ENCODE results near the gene PURA. TPM values are rescaled to one million over a fixed set of nuclear protein-coding genes. Genes with fewer than 3 reads are reported as not detected.
A peak's percentile ranks its signal among the peaks of the same experiment; 100 is the strongest.

The PURA gene
- total and polyA plus RNA-seq, 2 of the 13 experiments (the other 11 are each of a cell fraction or from before 2014, with no cell fraction given), result 2.0 to 5.0 TPM

DNA sequence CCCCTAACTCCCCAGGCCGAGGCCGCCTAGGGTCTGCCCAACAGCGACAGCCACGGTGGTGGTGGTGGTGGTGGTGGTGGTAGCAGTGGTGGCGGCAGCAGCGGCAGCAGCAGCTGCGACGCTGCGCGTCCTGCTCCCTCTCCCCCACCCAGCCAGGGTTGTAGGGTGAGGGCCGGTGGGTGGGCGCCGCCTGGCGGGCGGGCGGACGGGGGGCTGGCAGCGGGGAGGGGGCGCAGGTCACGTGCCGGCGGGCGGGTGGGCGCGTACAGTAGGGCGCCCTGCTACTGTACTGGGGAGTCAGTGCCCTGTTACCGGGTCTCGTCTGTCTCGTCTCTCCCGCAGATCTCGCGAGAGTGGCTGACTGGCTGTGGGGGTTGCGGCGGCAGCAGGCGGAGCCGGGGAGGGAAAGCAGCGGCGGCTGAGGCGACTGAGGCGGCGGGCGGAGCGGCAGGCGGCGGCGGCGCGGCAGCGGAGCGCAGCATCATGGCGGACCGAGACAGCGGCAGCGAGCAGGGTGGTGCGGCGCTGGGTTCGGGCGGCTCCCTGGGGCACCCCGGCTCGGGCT lies at the start of gene PURA (continued):
- no peak for TF ChIP-seq TAF15 (IDR thresholded peaks at IDR 0.05; ENCODE audit: low read depth, low read length, poor library complexity, severe bottlenecking)
- 0 out of 2 replicates have a peak, but pooled peaks have one; percentile 7 for TF ChIP-seq CEBPG (CRISPR knock-in tag; IDR thresholded peaks at IDR 0.05)
- TF ChIP-seq ZNF598 (CRISPR knock-in tag; IDR thresholded peaks at IDR 0.05; ENCODE audit: borderline replicate concordance), result no peak
- TF ChIP-seq ZSCAN31 (CRISPR knock-in tag; IDR thresholded peaks at IDR 0.05; ENCODE audit: low read depth), result peak; percentile 54
- no peak for TF ChIP-seq SMAD3 (CRISPR knock-in tag; IDR thresholded peaks at IDR 0.05)
- peak; percentile 50; the same call in 1 of the 2 replicates for TF ChIP-seq SOX5 (CRISPR knock-in tag; IDR thresholded peaks at IDR 0.05; ENCODE audit: borderline replicate concordance)
- TF ChIP-seq FOSL2 (CRISPR knock-in tag; IDR thresholded peaks at IDR 0.05), result peak; percentile 38; the same call in 1 of the 2 replicates
- TF ChIP-seq, protein P1, sequence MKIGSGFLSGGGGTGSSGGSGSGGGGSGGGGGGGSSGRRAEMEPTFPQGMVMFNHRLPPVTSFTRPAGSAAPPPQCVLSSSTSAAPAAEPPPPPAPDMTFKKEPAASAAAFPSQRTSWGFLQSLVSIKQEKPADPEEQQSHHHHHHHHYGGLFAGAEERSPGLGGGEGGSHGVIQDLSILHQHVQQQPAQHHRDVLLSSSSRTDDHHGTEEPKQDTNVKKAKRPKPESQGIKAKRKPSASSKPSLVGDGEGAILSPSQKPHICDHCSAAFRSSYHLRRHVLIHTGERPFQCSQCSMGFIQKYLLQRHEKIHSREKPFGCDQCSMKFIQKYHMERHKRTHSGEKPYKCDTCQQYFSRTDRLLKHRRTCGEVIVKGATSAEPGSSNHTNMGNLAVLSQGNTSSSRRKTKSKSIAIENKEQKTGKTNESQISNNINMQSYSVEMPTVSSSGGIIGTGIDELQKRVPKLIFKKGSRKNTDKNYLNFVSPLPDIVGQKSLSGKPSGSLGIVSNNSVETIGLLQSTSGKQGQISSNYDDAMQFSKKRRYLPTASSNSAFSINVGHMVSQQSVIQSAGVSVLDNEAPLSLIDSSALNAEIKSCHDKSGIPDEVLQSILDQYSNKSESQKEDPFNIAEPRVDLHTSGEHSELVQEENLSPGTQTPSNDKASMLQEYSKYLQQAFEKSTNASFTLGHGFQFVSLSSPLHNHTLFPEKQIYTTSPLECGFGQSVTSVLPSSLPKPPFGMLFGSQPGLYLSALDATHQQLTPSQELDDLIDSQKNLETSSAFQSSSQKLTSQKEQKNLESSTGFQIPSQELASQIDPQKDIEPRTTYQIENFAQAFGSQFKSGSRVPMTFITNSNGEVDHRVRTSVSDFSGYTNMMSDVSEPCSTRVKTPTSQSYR (CRISPR knock-in tag; IDR thresholded peaks at IDR 0.05; ENCODE audit: borderline replicate concordance), result peak; percentile 98
- no peak for TF ChIP-seq STAT5B (CRISPR knock-in tag; IDR thresholded peaks at IDR 0.05)
- TF ChIP-seq HIVEP1 (CRISPR knock-in tag; IDR thresholded peaks at IDR 0.05), result no peak
- peak; percentile 71; the same call in 1 of the 2 replicates for TF ChIP-seq ARNTL (CRISPR knock-in tag; IDR thresholded peaks at IDR 0.05)
- TF ChIP-seq, protein P2, sequence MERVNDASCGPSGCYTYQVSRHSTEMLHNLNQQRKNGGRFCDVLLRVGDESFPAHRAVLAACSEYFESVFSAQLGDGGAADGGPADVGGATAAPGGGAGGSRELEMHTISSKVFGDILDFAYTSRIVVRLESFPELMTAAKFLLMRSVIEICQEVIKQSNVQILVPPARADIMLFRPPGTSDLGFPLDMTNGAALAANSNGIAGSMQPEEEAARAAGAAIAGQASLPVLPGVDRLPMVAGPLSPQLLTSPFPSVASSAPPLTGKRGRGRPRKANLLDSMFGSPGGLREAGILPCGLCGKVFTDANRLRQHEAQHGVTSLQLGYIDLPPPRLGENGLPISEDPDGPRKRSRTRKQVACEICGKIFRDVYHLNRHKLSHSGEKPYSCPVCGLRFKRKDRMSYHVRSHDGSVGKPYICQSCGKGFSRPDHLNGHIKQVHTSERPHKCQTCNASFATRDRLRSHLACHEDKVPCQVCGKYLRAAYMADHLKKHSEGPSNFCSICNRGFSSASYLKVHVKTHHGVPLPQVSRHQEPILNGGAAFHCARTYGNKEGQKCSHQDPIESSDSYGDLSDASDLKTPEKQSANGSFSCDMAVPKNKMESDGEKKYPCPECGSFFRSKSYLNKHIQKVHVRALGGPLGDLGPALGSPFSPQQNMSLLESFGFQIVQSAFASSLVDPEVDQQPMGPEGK (CRISPR knock-in tag; IDR thresholded peaks at IDR 0.05), result peak; percentile 92
- TF ChIP-seq TAF1 (CRISPR knock-in tag; IDR thresholded peaks at IDR 0.05), result peak; percentile 73
- TF ChIP-seq JUN (CRISPR knock-in tag; IDR thresholded peaks at IDR 0.05), result no peak
- TF ChIP-seq, protein P3, sequence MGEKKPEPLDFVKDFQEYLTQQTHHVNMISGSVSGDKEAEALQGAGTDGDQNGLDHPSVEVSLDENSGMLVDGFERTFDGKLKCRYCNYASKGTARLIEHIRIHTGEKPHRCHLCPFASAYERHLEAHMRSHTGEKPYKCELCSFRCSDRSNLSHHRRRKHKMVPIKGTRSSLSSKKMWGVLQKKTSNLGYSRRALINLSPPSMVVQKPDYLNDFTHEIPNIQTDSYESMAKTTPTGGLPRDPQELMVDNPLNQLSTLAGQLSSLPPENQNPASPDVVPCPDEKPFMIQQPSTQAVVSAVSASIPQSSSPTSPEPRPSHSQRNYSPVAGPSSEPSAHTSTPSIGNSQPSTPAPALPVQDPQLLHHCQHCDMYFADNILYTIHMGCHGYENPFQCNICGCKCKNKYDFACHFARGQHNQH (CRISPR knock-in tag; IDR thresholded peaks at IDR 0.05), result no peak
- peak; percentile 68; the same call in 1 of the 2 replicates for TF ChIP-seq ZBTB7B (CRISPR knock-in tag; IDR thresholded peaks at IDR 0.05)
- TF ChIP-seq, protein P4, sequence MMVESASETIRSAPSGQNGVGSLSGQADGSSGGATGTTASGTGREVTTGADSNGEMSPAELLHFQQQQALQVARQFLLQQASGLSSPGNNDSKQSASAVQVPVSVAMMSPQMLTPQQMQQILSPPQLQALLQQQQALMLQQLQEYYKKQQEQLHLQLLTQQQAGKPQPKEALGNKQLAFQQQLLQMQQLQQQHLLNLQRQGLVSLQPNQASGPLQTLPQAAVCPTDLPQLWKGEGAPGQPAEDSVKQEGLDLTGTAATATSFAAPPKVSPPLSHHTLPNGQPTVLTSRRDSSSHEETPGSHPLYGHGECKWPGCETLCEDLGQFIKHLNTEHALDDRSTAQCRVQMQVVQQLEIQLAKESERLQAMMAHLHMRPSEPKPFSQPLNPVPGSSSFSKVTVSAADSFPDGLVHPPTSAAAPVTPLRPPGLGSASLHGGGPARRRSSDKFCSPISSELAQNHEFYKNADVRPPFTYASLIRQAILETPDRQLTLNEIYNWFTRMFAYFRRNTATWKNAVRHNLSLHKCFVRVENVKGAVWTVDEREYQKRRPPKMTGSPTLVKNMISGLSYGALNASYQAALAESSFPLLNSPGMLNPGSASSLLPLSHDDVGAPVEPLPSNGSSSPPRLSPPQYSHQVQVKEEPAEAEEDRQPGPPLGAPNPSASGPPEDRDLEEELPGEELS (CRISPR knock-in tag; IDR thresholded peaks at IDR 0.05), result 0 out of 2 replicates have a peak, but pooled peaks have one; percentile 9
- peak; percentile 3; the same call in 1 of the 2 replicates for TF ChIP-seq ZNF768 (CRISPR knock-in tag; IDR thresholded peaks at IDR 0.05)
- TF ChIP-seq GLI4 (CRISPR knock-in tag; IDR thresholded peaks at IDR 0.05; ENCODE audit: borderline replicate concordance), result 0 out of 2 replicates have a peak, but pooled peaks have one; percentile 13
- TF ChIP-seq ZNF251 (CRISPR knock-in tag; IDR thresholded peaks at IDR 0.05), result 0 out of 2 replicates have a peak, but pooled peaks have one; percentile 39
- TF ChIP-seq STAG1 (CRISPR knock-in tag; IDR thresholded peaks at IDR 0.05), result no peak
- TF ChIP-seq NONO (IDR thresholded peaks at IDR 0.05), result no peak
- peak; percentile 73; the same call in 1 of the 2 replicates for TF ChIP-seq NONO (CRISPR knock-in tag; conservative IDR thresholded peaks at IDR 0.05)
